Kidney tubule cell (primary cell): ENCODE measurements around the gene TOMM6.
"Not testable (repeated sequence)": the region's sequence is repeated elsewhere in the genome, so short reads cannot be mapped to it uniquely, and the experiment has no call there.

Experiments
- DNase-seq: peaks from one replicate; pipeline ENCODE4 v3.0.0-alpha.2; 2018; ENCODE audit warnings: low spot score

The TOMM6 gene

GRCh38 chr6:41763470-41763869 lies 24.0 kb upstream of the TOMM6 start:
- peak; percentile 40 for DNase-seq

- not testable (repeated sequence) for DNase-seq
Measured at GRCh38 chr6:41766043-41766664, 21.3 kb upstream of the TOMM6 start.

- DNase-seq, result peak; percentile 70
Measured at GRCh38 chr6:41767112-41767833, 20.2 kb upstream of the TOMM6 start.

- DNase-seq, result peak; percentile 35
Measured at GRCh38 chr6:41768545-41769308, 18.8 kb upstream of the TOMM6 start.

GRCh38 chr6:41769376-41769775 lies 18.1 kb upstream of the TOMM6 start:
- no peak for DNase-seq

GRCh38 chr6:41770381-41771057 lies 17.0 kb upstream of the TOMM6 start:
- DNase-seq, result no peak

GRCh38 chr6:41771058-41771983 lies 16.2 kb upstream of the TOMM6 start:
- DNase-seq, result no peak

DNA sequence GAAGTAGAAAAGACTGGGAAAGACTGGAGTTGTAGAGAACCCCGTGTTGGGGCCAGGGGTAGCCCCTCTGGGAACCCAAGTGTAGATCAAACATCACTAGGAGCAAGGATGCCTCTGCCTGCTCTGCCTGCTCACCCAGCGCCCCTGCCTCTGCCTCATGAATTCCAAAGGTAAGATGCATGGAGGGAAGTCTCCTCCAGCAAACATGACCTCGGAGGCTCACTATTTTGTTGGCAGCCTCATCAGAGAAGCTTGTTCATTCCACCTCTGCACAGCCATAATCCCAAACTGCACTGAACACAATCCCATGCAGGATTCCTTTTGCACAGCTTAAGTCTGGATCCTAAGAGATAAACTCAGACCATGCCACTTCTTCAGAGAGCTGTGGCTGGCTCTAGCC lies 12.7 kb upstream of the TOMM6 start:
- DNase-seq, result peak; percentile 22

DNA sequence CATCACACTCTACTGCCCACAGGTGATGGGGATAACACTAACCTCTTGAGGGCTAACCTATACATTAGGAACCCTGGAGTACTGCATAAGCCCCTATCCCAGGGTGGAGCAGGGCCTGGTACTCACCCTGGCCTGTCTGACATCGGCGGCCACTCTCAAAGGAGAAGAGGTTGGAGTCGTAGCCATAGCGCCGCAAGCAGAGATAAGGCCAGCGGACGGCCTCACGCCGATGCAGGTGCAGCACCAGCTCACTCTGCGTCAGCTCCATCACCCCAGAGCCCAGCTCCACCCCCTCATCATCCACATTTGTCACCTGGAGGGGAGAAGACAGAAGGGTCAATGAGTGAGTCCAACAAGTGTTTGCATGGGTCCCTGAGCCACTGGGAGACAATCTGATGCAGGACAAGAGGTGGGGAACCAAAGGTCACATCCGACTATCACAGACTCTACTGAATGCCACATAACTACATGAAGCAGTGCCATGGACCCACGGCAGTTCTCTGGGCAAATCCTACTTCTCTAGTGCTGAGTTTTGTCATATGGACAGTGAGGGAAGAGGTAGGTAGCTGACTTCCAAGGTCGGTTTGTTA lies 12.1 kb upstream of the TOMM6 start:
- DNase-seq, result no peak

DNA sequence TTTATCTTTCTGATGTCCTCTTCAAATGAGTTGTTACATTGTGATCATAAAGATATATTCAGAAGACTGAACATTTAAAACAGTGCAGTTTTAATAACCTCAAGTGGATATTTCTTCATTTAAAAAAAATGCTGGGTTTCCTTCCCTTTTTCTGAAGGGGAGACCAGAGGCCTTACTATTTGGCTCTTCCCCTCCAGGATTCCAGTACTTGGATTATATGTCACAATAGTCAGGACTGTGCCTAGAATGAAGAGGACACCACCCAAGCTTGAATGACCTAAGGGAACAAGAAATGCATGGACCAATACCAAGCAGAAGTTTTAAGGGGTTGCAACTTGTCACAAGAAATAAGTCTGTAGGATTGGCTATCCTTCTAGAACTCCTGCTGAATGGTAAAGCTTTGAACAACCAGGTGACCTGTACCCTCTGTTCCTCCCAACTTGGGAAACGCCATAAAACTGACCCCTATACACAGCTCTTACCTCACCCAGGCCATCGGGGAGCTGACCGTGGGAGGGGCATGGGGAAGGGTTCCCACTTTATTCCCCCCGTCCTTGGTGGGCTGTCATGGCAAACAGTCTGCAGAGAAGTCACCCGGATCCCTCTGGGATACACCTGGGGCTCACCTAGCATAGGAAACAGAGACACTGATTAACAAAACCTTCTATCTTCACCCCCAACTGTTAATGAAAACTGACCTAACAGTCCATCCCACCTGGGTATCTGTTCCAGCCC lies 9.8 kb upstream of the TOMM6 start:
- no peak for DNase-seq

GRCh38 chr6:41778895-41779294 lies 8.6 kb upstream of the TOMM6 start:
- no peak for DNase-seq

- no peak for DNase-seq
Measured at GRCh38 chr6:41779336-41779735, 8.2 kb upstream of the TOMM6 start.

DNA sequence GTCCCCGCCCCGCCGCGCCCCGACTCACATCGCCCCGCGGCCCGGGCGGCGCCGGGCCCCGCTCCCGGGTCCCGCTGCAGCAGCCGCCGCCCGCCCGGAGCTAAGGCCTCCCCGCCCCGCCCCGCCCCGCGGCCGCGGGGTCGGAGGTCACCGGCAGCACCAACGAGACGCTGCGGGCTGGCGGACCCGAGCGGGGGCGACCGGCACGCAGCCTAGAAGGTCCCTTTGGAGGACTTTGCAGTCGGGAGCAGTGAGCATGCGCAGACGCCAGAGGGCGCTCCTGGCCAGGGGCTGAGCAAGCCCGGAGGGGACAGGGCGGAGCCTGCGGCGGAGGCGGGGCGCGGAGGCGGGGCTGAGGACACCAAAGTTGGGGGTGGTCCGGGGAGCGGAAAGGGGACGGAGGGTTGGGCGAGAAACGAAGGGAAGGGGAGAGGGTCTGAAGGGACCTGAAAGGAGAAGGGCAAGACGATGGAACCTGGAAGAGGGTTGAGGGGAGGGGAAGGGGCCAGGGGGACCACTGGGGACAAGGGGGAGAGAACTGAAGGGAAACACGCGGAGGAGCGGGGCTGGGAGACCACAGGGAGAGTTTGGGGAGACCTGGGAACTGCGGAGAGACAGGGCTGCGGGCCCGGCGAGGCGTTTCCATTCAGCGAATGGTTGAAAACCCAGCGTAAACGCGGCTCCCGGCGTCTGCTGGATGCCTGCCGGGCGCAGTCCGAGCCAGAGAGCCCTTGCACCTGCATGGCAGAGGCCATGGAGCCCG lies 7.5 kb upstream of the TOMM6 start, which contains the start of gene FRS3:
FRS3 (minus strand) TSS at position 113 of the 763 bp plus-strand sequence. CDS start 2,913 bp downstream, outside the sequence.
- DNase-seq, result peak; percentile 94

GRCh38 chr6:41780551-41781365 lies 6.7 kb upstream of the TOMM6 start, which contains the start of gene PRICKLE4:
TSS of gene PRICKLE4 (plus strand) at chr6:41780782. CDS start at chr6:41783474, 2,692 bp downstream.
- DNase-seq, result peak; percentile 16

GRCh38 chr6:41781366-41781730 lies 6.1 kb upstream of the TOMM6 start:
- no peak for DNase-seq

DNA sequence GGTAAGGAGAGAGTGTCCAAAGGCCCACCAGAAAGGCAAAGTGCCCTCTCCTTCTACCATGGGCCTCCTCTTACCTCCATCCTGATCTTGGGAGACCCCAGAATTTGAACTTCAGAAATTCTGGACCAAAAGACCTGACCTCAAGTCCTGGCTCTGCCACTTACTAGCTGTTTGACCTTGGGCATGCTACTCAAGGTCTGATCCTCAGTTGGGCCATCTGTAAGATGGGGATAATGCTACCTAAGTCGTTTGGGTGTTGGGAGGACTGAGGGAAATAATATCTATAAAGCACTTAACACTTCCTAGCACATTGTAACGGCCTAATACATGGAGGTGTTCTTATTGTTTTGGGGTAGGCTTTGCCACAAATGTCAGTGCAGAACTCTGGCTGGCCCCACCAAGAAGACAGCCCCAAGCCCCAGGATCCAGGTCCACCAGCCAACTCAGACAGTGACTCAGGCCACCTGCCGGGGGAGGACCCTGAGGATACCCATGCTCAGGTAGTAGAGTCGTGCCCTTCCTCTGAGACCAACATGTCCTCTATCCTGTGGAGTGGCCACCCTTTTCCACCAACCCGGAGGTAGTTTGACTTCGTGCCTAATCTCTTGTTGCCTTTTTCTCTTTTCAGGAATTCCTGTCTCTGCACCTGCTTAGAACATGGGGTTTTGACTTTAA lies 4.3 kb upstream of the TOMM6 start:
- no peak for DNase-seq

- DNase-seq, result no peak
Measured at GRCh38 chr6:41784581-41785171, 2.8 kb upstream of the TOMM6 start.
